Measurements from ENCODE around the gene TMEM63A.

GRCh38 chr1:225849925-225850324 lies 32.3 kb downstream of the TMEM63A start:
- no peak for TF ChIP-seq CTCF (IDR thresholded peaks at IDR 0.05; ENCODE audit: poor library complexity, severe bottlenecking)
- no peak for TF ChIP-seq TAF1 (IDR thresholded peaks at IDR 0.05; ENCODE audit: low read depth)
- no peak for TF ChIP-seq EZH2 (IDR thresholded peaks at IDR 0.05; ENCODE audit: borderline replicate concordance, insufficient read depth, low read length, poor library complexity, severe bottlenecking)
- no peak for TF ChIP-seq REST (IDR thresholded peaks at IDR 0.05; ENCODE audit: borderline replicate concordance)
- TF ChIP-seq SMC3 (conservative IDR thresholded peaks at IDR 0.05; ENCODE audit: poor library complexity) = no peak
- no peak for TF ChIP-seq POLR2AphosphoS5 (IDR thresholded peaks at IDR 0.05)
- TF ChIP-seq MXI1 (conservative IDR thresholded peaks at IDR 0.05; ENCODE audit: poor library complexity, severe bottlenecking) = no peak
- no peak for TF ChIP-seq RAD21 (conservative IDR thresholded peaks at IDR 0.05)
- TF ChIP-seq EP300 (conservative IDR thresholded peaks at IDR 0.05; ENCODE audit: poor library complexity, severe bottlenecking) = no peak
